Naive thymus-derived CD8-positive, alpha-beta T cell (primary cell): ENCODE results near the gene GATAD2A. TPM values are rescaled to one million over a fixed set of nuclear protein-coding genes. Genes with fewer than 3 reads are reported as not detected.

ENCODE experiments used
- ATAC-seq, 2 donors: fragments of 150-1000 bp; cut with Tn5 transposase in 1 of 2; sonication (Bioruptor Pico), chemical (Tn5 transposase) in 1 of 2; 1 replicate in 1 of 2; 2 replicates in 1 of 2; pipeline ENCODE4 v1.10.0; 2021; ENCODE audit warnings: mild to moderate bottlenecking in 2 of 2, moderate library complexity in 2 of 2
- POLR2A ChIA-PET: fragments of 350-600 bp; sonication (Branson Sonifier 250); formaldehyde crosslinking; loops from one replicate; lab custom pipeline; 2021; ENCODE audit warnings: antibody characterized with exemption; lab: Charles Lee
- DNase-seq, 10 donors: peaks; one replicate each; pipeline versions ENCODE4 v3.0.0 to v3.0.0-alpha.2; 2020 to 2022
- H3K27ac Mint-ChIP-seq, 10 donors: one replicate each; pipeline ENCODE4 v1.8.0; 2020 to 2022; ENCODE audit warnings: mild to moderate bottlenecking in 10 of 10, mixed read lengths in 10 of 10, moderate library complexity in 4 of 10, inconsistent platforms in 1 of 10
- H3K27me3 Mint-ChIP-seq, 5 donors: one replicate each; pipeline ENCODE4 v1.8.0; 2021 to 2022; ENCODE audit warnings: mixed read lengths in 5 of 5
- H3K36me3 Mint-ChIP-seq, 3 donors: one replicate each; pipeline ENCODE4 v1.8.0; 2020 to 2022; ENCODE audit warnings: mixed read lengths in 3 of 3, mild to moderate bottlenecking in 2 of 3, inconsistent platforms in 1 of 3
- H3K4me1 Mint-ChIP-seq, 4 donors: one replicate each; pipeline ENCODE4 v1.8.0; 2021 to 2022; ENCODE audit warnings: mixed read lengths in 4 of 4
- H3K4me3 Mint-ChIP-seq, 10 donors: one replicate each; pipeline ENCODE4 v1.8.0; 2020 to 2022; ENCODE audit warnings: mild to moderate bottlenecking in 10 of 10, mixed read lengths in 10 of 10, moderate library complexity in 6 of 10, inconsistent platforms in 1 of 10
- H3K9me3 Mint-ChIP-seq, 9 donors: one replicate each; pipeline ENCODE4 v1.8.0; 2020 to 2022; ENCODE audit warnings: mixed read lengths in 9 of 9, mild to moderate bottlenecking in 3 of 9, inconsistent platforms in 1 of 9, moderate library complexity in 1 of 9
- polyA plus RNA-seq, 3 donors: library from polyadenylated mRNA; unstranded; fragments of 300-500 nt; fragmentation: Illumina TruSeq; gene quantifications; one replicate each; pipeline ENCODE4 v1.2.3, GENCODE V29; 2021
- total RNA-seq, 8 experiments: library from RNA in 2 of 8; stranded (reverse) in 2 of 8; gene quantifications; one replicate each; pipeline ENCODE4 v1.2.3 and lab custom pipeline; 2021 to 2026

The GATAD2A gene
- total and polyA plus RNA-seq, 5 experiments from 2014 or later: 14.5 to 107 (median 35.1) TPM

DNA sequence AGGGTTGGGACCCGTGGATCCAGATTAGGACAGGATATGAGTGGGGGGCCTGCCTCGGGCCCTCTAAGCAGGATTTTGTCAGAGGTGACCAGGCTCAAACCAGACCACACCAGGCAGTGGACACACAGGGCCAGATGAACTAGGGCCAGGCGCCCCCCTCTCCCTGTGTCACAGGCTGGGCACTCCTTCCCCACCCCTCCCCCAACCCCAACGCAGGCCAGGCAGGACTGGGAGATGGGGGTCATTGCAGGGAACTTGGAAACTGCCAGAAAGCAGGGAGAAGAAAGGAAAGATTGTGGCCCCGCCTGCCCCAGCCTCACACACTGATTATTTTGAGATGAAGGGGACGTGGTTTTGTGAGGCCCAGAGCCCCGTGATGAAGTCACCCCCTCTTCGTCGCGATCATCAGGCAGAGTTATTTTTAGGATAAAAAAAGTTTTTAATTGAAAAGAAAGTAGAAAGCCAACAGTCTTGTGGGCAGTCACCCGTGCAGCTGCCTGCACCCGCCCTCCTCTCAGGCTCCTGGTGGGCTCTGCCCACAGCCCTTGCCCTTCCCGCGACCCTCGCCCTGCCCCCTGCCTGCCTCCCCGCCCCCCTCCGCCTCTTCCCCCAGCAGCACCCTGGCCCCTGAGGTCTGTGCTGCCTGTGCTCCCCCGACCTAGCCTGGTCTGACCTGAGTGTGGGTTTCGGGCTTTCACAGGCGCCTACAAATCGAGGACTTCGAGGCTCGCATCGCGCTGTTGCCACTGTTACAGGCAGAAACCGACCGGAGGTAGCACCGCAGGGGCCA, 121.3 kb downstream of the GATAD2A start:
- Mint-ChIP-seq H3K4me3 (no peak overlapping the region), H3K9me3 (no peaks in the 10 kb centered on the region), H3K36me3 (peaks cover 0 to 42% (median 0%) of the 10 kb centered on the region in 3 donors), H3K27ac (peak overlapping the region in 2 of 10 donors; percentile 47 to 56), H3K4me1 (peaks cover 0 to 29% (median 7%) of the 10 kb centered on the region in 4 donors), H3K27me3 (no peaks in the 10 kb centered on the region)
- DNase-seq (no peak), ATAC-seq (no peak)
- POLR2A ChIA-PET: no interaction called here

DNA sequence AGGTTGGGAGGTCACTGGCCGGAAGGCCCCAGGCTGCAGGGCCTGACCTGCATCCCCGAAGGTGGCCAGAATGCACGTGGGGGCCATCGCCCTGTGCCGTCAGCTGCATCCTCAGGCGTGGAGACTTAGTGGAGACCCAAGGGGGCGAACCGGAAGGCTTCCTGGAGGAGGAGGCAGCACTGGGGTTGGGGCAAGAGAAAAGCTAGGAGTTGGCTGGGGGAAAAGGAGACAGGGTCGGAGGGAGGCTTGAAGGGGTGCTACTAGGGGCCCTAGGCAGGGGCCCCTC, 121.8 kb downstream of the GATAD2A start:
- POLR2A ChIA-PET: no interaction called here
- Mint-ChIP-seq H3K27ac (peak overlapping the region in 1 of 10 donors; percentile 29), H3K4me3 (no peak overlapping the region), H3K36me3 (peaks cover 0 to 43% (median 0%) of the 10 kb centered on the region in 3 donors), H3K4me1 (peaks cover 3 to 30% (median 10%) of the 10 kb centered on the region in 4 donors), H3K27me3 (no peaks in the 10 kb centered on the region), H3K9me3 (no peaks in the 10 kb centered on the region)
- DNase-seq (no peak), ATAC-seq (no peak)

DNA sequence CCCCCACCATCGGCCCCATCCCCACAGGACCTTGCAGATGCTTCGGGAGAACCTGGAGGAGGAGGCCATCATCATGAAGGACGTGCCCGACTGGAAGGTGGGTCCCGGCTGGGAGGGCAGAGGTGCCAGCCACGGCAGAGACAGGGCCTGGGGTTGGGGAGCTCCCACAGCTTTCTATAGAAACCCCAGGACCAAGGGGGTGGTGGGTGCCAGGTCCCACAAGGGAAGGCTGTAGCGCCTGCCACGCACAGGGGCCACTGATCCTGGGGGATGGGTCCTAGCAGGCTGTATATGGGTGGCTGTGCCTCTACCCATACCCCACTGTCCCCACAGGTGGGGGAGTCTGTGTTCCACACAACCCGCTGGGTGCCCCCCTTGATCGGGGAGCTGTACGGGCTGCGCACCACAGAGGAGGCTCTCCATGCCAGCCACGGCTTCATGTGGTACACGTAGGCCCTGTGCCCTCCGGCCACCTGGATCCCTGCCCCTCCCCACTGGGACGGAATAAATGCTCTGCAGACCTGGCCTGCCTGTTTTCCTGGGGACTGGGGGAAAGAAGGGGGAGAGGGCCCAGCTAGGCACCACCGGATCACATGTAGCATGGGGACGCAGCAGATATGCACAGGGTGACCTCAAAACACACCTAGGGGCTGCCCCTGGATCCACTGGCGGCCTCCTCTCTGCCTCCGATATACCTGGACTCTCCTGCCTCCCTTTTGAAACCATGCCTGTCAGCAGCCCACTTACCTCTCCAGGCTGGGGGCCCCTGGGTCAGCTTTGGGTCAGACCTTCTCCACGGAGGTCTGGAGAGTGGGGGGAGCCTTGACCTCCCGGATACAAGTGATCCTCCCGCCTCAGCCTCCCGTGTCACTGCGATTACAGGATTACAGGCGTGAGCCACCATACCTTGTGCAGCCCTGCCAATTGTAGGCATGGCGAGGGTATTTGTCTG, 122.5 kb downstream of the GATAD2A start:
- H3K4me3 Mint-ChIP-seq: no peak overlapping the region
- peaks cover 4 to 29% (median 10%) of the 10 kb centered on the region in 4 donors for H3K4me1 Mint-ChIP-seq
- POLR2A ChIA-PET: no interaction called here
- peak overlapping the region in 1 of 10 donors; percentile 59 for H3K27ac Mint-ChIP-seq
- DNase-seq (no peak), ATAC-seq (no peak)
- H3K9me3 Mint-ChIP-seq: no peaks in the 10 kb centered on the region
- no peaks in the 10 kb centered on the region for H3K27me3 Mint-ChIP-seq
- peaks cover 0 to 37% (median 0%) of the 10 kb centered on the region in 3 donors for H3K36me3 Mint-ChIP-seq

DNA sequence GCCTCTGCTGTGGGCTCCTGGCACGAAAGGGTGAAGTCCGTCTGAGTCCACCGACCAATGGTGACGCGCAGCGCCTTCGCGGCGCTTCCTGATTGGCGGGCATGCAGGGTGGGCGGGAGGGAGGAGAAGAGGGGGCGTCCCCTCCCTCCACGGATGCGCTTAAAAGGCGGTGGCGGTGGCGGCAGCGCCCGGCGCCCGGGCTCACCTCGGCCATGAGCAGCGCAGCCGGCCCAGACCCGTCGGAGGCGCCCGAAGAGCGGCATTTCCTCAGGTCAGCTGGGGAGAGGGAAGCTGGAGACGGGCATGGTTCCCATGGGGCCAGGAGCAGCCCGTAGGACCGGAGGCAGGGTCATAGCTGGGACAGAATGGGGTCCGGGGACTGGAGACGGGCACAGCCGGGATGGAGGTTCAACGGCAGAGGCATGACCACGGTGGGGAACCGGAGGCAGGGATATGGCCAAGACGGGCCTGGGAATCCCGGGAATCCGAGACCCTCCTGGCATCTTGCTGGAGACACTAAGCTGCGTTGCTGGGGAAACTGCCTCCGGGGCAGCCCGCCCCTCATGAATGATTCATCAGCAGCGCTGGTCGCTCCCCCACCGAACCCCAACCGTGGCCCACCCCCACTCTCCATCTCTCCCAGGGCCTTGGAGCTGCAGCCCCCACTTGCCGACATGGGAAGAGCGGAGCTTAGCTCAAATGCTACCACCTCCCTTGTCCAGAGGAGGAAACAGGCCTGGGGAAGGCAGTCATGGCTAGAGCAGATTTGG, 123.4 kb downstream of the GATAD2A start, which contains the start of gene YJEFN3:
Gene YJEFN3, plus strand, starts transcription at position 191 of the 770 bp plus-strand sequence. Its CDS starts 22 bp downstream, at position 213.
- POLR2A ChIA-PET: no interaction called here
- H3K27me3 Mint-ChIP-seq: no peaks in the 10 kb centered on the region

DNA sequence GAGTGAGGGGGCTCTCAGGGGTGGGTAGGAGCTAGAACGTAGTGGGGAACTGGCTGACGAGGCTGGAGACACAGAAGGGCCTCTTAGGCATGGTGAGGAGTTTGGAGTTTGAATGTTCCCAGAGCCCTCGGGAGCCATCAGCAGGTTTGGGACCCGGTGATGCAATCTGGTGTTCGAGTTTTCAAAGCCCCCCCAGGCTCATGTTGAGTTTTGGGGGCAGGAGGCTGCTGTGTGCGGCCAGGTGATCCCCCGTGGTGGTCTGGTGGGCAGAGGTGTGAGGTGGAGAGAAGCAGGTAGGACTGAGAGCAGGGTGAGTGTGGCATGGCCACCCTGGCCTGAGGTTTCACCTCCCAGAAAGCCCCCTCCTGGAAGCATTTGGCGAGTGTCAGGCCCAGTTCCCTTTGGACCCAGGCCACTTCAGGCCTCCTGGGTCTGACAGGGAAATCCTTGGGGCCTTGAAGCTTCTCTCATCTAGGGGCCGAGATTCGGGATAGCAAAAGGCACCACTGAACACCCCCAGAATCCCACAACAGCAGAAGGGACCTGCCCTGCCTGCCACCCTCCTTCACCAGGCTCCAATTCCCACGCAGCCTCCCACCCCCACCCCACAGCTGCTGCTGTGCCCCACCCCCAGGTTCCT, 124.4 kb downstream of the GATAD2A start:
- no peaks in the 10 kb centered on the region for H3K9me3 Mint-ChIP-seq
- peaks cover 0 to 24% (median 0%) of the 10 kb centered on the region in 3 donors for H3K36me3 Mint-ChIP-seq
- ATAC-seq (no peak), DNase-seq (no peak)
- H3K27ac Mint-ChIP-seq: peak overlapping the region in 5 of 10 donors; percentile 47 to 84 (median 66)
- POLR2A ChIA-PET: interaction anchor here (1.2 to 3.7 kb wide), 2 partner anchors 99 to 114 kb away, joined by 11 to 31 read pairs; partner anchors contain the start of gene GMIP
- peaks cover 4 to 29% (median 16%) of the 10 kb centered on the region in 4 donors for H3K4me1 Mint-ChIP-seq
- no peak overlapping the region for H3K4me3 Mint-ChIP-seq
- H3K27me3 Mint-ChIP-seq: no peaks in the 10 kb centered on the region

More for the DNA sequence above, 123.4 kb downstream of the GATAD2A start, which contains the start of gene YJEFN3:
- DNase-seq (no peak), ATAC-seq (no peak)
- H3K36me3 Mint-ChIP-seq: peaks cover 0 to 30% (median 0%) of the 10 kb centered on the region in 3 donors
- no peaks in the 10 kb centered on the region for H3K9me3 Mint-ChIP-seq
- H3K27ac Mint-ChIP-seq: peak within 1 kb of the TSS in 5 of 10 donors; percentile 26 to 84 (median 62)
- peaks cover 8 to 31% (median 12%) of the 10 kb centered on the region in 4 donors for H3K4me1 Mint-ChIP-seq
- no peak within 1 kb of the TSS for H3K4me3 Mint-ChIP-seq

DNA sequence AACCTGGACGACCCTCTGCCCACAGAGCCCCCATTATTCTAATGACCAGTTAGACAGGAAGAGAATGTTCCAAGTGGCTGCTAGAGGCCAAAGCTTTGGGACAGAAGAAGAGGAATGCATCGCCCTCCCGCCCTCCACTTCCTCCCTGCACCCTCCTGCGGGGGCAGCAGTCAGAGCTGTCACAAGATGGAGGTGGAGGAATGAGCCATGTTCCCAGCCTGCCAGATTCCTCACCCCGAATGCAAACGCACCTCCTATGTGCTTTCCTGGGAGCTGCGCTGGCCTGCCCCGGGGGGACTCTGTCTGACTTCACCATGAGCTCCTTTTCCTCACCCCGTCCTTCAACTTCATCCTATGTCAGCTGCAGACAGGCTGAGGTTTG, 124.9 kb downstream of the GATAD2A start:
- H3K27ac Mint-ChIP-seq: peak overlapping the region in 2 of 10 donors; percentile 77 to 78
- ATAC-seq: no peak
- POLR2A ChIA-PET: interaction anchor here (1.2 to 3.7 kb wide), 3 partner anchors 14 to 114 kb away, joined by 11 to 31 read pairs (median 11); partner anchors contain the start of genes GMIP and NDUFA13

DNA sequence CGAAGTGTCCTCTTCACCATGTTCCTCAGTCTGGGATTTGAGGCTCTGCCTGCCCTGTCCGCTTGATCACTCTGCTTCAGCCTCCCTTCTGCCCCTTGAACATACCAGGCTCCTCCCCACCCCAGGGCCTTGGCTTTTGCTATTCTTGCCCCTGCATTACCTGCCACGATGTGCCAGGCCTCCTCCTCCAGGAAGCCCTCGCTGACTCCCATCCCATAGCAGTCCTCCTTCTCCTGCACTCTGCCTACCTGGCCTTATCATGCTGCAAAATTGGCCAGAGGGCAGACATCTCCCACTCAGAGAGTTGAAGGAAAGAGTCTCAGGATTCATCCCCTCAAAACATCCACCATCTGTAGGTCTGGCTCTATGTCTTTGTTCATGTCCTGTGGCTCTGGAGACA, 125.4 kb downstream of the GATAD2A start:
- DNase-seq (no peak), ATAC-seq (no peak)
- peaks cover 4 to 24% (median 16%) of the 10 kb centered on the region in 4 donors for H3K4me1 Mint-ChIP-seq
- H3K36me3 Mint-ChIP-seq: peaks cover 0 to 24% (median 0%) of the 10 kb centered on the region in 3 donors
- POLR2A ChIA-PET: interaction anchor here (0.6 to 3.7 kb wide), 4 partner anchors 14 to 138 kb away, joined by 3 to 31 read pairs (median 14); partner anchors contain the start of genes GMIP, NDUFA13 and ZNF101
- peak overlapping the region in 7 of 10 donors; percentile 58 to 88 (median 77) for H3K27ac Mint-ChIP-seq
- H3K9me3 Mint-ChIP-seq: no peaks in the 10 kb centered on the region
- H3K4me3 Mint-ChIP-seq: no peak overlapping the region
- no peaks in the 10 kb centered on the region for H3K27me3 Mint-ChIP-seq

More for the DNA sequence above, 124.9 kb downstream of the GATAD2A start:
- Mint-ChIP-seq H3K9me3 (no peaks in the 10 kb centered on the region), H3K36me3 (peaks cover 0 to 24% (median 0%) of the 10 kb centered on the region in 3 donors), H3K4me1 (peaks cover 4 to 24% (median 16%) of the 10 kb centered on the region in 4 donors), H3K27me3 (no peaks in the 10 kb centered on the region), H3K4me3 (no peak overlapping the region)
- no peak for DNase-seq

DNA sequence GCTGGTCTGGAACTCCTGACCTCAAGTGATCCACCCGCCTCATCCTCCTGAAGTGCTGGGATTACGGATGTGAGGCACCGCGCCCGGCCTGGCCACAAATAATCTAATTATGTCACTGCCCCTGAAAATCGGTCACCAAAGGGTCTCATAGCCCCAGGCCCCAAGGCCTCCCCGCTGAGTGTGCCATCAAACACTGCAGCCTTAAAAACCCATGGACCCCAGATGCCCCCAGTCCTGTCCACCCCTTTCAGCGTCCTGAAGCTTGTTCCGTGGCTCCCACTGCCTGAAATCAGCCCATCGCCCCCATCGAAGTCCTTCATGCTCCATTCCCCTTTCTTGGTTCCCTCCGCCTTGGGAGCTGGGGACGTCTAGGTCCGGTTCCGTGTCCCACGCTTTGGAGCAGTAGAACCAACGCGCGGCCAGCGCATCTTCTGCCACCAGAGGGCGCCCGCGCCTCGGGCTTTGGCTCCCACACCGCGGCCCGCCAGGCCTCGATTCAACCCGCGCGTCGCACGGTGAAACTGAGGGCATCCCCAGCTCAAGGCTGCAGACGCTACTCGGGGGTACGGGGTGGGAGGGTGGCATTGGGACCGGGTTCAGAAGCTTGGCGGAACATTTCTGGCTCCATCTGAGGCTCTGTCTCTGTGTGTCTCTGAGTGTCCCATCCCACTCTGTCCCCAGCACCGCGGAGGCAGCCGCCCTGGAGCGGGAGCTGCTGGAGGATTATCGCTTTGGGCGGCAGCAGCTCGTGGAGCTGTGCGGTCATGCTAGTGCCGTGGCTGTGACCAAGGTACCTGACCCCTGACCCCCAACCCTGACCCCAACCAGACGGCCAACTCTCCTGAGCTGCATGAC, 126.7 kb downstream of the GATAD2A start:
- Mint-ChIP-seq H3K27me3 (no peaks in the 10 kb centered on the region), H3K9me3 (no peaks in the 10 kb centered on the region), H3K27ac (peak overlapping the region in 7 of 10 donors; percentile 37 to 98 (median 88)), H3K4me3 (peak overlapping the region in 3 of 10 donors; percentile 24 to 49 (median 28)), H3K4me1 (peaks cover 4 to 21% (median 17%) of the 10 kb centered on the region in 4 donors), H3K36me3 (peaks cover 0 to 16% (median 0%) of the 10 kb centered on the region in 3 donors)
- POLR2A ChIA-PET: interaction anchor here (0.5 to 3.7 kb wide), 18 partner anchors 11 to 427 kb away, joined by 3 to 31 read pairs (median 4); partner anchors contain the start of genes ATP13A1, GMIP, LPAR2 and NDUFA13
- ATAC-seq: peak; percentile 83 to 89
- DNase-seq: peak; percentile 73 to 90 (median 85)

DNA sequence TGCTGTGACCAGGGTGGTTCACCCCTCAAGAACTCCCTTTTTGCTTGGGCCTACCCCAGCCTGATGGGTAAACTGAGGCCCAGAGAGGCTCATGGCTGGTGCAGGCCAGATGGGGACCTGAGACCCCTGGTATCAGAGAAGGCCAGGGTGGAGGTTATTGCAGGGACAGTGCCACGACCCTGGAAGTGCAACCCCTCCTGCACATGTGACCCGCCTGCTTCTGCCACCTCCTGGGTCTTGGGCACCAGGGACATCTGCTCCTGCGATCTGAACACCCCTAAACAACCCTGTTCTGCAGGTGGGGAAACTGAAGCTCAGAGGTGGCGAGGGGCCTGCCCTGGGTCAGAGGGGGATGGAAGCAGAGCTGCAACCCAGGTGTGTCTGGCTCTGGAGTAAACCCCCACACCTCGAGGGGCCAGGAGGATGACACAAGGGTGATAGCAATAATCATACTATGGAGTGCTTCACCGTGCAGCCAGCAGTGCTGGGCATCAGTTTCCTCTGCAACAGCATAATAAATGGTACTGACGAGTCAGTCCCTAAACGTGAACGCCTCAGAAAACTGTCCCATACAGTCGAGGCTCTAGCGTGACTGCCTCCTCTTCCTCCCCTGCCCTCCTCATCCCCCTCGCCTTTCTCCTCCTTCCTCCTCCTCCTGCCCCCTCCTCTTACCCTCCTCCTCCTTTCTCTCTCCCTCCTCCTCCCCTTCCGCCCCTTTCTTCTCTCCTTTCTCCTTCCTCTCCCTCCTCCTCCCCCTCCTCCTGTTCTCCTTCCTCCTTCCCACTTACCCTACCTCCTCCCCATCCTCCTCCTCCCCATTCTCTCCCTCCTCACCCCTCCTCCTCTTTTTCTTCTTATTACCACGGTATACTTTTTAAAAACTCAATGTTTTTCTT, 127.6 kb downstream of the GATAD2A start:
- Mint-ChIP-seq H3K9me3 (no peaks in the 10 kb centered on the region), H3K27ac (peak overlapping the region in 4 of 10 donors; percentile 52 to 84 (median 58)), H3K36me3 (peaks cover 0 to 11% (median 0%) of the 10 kb centered on the region in 3 donors), H3K4me3 (peak overlapping the region in 1 of 10 donors; percentile 41), H3K27me3 (no peaks in the 10 kb centered on the region), H3K4me1 (peaks cover 9 to 25% (median 22%) of the 10 kb centered on the region in 4 donors)
- POLR2A ChIA-PET: interaction anchor here (0.5 to 3.7 kb wide), 17 partner anchors 10 to 426 kb away, joined by 3 to 31 read pairs (median 4); partner anchors contain the start of genes ATP13A1, GMIP, LPAR2 and NDUFA13
- DNase-seq (no peak), ATAC-seq (no peak)
